ENCODE results near the gene DCDC2.
"Not testable (repeated sequence)": the region's sequence is repeated elsewhere in the genome, so short reads cannot be mapped to it uniquely, and the experiment has no call there.

The DCDC2 gene

DNA sequence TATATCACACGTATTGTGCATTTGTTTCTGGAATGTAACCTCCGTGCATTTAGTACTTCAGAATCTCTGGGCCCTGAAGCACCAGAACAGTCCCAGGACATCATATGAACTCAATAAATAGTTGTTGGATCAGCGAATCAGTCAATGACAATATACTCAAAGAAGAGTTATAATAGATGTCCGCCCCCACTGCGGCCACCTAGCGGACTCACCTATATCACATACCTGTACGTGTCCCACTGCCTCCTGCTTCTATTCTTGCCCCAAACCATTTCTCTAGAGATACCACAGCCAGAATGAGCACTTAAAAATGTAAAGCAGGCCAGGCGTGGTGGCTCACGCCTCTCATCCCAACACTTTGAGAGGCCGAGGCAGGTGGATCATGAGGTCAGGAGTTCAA lies 73.9 kb downstream of the DCDC2 start:
- DNase-seq = no peak
- intact Hi-C loops (cut with DNase I) = loop anchor here (10.0 kb wide), 1 partner anchor 111 kb away; no protein-coding TSS in a partner anchor

DNA sequence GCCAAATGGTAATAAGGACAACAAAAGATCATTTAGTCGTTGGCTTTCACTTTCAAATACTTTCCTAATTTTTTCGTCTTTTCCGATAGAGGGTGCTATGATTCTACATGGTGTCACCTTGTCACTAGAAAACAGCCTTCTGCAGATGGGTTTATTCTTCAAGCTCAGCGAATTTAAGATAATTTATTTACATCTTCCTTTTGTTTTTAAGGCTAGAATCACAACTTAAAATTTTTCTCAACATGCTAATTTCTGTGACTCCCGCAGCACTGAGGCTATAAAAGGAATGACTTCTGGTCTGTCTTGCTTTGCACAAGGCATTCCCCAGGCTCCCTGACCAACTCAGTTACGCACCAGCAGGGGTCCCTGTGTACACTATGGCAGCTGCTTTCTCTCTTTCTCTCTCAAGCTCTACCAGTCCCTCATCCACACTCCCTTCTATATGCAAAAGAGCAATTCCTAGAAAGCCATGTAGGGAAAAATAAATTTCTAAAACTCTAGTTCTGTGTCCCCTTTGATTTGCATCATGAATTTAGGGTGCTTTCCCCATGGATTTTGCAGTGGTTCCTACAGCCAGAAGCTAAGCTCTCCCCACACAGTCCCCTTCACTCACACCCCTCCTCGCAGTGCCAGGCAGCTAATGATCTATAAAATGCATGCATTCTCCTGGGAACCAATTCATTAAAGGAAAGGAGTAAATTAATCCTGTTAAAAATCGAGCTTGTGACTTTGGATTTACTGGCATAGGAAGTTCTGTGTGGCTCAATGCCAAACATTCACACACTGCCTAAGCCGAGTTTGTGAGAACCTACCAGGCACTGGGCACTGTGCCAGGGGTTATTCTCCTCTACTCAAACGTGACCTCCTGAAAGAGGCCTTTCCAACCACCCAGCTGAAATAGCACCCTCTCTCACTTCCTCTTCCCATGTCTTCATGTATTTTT lies 74.5 kb downstream of the DCDC2 start:
- intact Hi-C loops (cut with DNase I) = loop anchor here (10.0 kb wide), 1 partner anchor 111 kb away; no protein-coding TSS in a partner anchor
- peak; percentile 19 to 87 (median 62) for DNase-seq

DNA sequence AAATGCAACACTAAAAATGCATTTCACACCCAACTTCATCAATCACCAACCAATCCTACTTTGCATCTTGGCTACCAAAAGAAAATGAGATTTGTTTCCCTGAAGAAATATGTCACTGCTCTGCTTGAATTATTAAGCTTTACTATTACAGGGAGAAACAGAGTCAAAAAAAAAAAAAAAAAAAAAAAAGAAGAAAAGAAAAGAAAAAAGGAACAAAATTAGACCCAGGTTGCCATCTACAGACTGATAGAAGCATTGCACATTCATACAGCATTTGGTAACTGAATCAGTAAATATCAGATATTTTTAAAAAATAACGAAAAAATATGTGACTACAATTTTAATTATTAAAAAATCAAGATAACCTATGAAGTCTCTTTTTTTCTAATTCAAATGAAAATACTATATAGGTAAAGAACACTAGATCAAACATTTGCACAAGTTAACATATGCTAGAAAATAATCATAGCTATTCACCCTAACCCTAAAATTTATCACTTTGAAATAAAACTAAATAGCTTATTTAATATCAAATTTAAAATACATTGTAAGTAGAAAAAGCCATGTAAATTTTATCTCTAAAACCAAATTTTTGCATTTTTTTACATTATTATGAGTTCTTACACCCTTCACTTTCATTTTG lies 83.3 kb downstream of the DCDC2 start:
- DNase-seq = no peak
- intact Hi-C loops (cut with DNase I) = no loop called here

DNA sequence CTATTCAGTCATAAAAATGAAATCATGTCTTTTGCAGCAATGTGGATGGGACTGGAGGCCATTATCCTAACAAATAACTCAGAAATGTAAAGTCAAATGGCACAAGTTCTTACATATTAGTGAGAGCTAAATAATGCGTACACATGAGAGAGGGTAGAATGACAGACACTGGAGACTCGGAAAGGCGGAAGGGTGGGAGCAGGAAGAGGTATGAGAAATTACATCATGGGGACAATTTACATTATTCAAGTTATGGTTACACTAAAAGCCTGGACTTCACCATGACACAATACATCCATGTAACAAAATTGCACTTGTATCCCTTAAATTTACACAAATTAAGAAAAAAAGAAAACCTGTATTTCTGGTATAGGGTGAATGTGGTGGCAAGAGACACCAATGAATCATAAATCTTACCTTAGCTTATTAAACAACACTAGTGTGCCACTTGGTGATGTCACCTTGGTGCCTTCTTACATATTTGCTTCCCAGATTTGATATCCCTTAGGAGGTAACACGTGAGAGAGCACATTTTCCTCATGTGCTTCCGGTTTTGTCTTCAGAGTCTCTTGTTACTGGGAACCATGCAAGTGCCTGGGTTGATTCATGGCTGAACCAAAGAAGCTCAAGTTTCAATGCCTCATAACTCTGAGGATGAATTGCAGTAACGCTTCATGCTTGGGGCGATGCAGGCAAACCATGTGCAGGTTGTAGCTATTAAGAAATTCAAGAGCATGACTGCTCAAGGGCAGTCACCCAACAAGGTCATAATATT lies 84.6 kb downstream of the DCDC2 start:
- intact Hi-C loops (cut with DNase I) = no loop called here
- DNase-seq = no peak

DNA sequence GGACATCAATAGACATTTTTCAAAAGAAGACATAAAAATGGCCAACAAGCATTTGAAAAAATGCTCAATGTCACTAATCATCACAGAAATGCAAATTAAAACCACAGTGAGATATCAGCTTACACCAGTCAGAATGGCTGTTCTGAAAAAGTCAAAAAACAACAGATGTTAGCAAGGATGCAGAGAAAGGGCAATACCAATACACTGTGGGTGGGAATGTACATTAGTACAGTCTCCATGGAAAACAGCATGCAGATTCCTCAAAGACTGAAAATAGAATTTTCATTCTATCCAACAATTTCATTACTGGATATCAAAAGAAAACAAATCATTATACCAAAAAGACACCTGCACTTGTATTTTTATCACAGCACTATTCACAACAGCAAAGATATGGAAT lies 85.3 kb downstream of the DCDC2 start:
- intact Hi-C loops (cut with DNase I) = no loop called here
- no peak for DNase-seq

DNA sequence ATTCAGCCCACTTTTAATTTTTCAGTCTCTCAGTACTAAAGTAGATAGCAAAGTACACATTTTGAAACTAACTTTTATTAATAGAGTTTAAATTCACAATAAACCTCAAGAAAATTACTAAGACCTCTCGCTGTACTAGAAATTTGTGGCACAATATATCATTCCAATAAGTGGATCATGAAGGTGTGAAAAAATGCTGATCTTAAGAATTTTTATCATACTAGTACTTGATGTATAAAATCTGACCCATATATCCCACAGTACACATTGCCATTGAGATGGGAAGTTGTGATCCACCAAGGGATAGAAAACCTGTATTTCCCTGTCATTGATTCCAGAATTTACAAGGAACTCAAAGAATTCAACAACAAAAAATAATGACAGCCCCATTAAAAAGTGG lies 85.7 kb downstream of the DCDC2 start:
- intact Hi-C loops (cut with DNase I) = no loop called here
- no peak for DNase-seq

DNA sequence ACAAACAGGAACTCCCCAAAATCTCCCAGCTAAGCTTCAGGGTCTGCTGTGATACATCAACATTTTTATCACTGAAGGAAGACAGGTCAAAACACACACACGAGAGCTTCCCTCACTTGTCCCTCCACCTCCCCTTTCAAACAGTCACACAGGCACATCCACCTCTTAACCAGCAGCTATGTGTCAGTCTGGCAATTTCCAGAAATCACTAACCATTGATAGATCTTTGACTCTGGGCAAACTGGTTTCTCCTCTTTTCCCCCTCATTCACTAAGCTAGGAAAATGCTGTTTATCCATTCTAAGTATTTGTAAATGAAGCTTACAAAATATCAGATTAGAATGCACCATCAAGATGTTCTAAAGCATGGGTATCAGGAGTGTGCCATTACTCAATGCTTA lies 87.8 kb downstream of the DCDC2 start:
- DNase-seq = no peak
- intact Hi-C loops (cut with DNase I) = no loop called here

DNA sequence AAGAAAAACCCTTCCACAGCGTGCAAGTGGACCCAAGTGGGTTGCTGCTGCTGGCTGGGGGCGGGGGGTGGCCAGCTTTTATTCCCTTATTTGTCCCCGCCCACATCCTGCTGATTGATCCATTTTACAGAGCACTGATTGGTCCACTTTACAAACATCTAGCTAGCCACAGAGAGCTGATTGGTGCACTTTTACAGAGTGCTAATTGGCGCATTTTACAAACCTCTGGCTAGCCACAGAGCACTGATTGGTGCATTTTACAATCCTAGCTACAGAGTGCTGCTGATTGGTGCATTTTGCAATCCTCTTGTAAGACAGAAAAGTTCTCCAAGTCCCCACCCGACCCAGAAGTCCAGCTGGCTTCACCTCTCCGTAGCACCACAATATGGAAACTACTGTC lies 99.6 kb downstream of the DCDC2 start:
- DNase-seq; intact Hi-C loops (cut with DNase I): not testable (repeated sequence)

DNA sequence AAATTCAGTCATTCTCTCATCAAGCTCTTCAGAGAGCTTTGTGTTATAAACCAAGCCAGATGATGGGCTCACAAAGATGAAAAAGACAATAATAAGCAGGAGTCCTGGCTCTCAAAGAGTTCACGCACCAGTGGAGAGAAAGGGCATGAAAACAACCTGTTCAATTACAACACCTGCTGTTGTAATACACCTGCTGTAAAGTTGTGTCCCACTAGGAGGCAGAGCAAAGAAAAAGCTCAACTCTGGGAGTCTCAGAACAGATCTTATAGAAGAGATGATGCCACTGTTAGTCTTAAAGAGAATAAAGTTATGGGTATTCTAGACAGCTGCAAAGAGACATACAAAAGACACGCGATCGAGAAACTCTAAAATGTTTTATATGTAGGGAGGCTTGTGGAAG lies 100.6 kb downstream of the DCDC2 start:
- no peak for DNase-seq
- intact Hi-C loops (cut with DNase I) = no loop called here

DNA sequence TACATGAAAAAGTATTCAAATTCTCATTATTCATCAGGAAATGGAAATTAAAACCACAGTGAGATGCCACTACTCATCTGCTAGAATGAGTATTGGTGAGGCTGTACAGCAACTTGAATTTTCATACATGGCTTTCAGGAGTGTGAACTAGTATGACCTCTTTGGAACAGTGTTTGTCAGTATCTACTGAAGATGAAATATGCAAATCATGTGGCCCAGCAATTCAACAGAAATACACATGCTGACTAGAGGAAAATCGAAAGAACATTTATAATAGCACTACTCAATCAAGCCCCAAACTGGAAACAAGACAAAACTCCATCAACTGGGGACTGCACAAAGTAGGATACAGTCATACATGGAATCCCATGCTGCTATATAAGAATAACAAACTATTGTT lies 102.2 kb downstream of the DCDC2 start:
- intact Hi-C loops (cut with DNase I) = no loop called here
- no peak for DNase-seq

DNA sequence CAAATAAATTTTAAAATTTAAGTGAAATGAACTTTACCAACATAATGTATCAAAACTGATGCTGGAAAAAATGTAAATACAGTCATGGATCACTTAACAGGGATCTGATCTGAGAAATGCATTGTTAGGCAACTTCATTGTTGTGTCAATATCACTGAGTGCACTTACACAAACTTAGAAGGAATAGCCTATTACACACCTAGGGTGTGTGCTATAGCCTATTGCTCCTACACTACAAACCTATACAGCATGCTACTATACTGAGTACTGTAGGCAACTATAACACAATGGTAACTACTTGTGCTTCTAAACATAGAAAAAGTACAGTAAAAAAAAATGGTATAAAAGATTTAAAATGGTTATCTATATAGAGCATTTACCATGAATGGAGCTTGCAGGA lies 104.5 kb downstream of the DCDC2 start:
- intact Hi-C loops (cut with DNase I) = no loop called here
- DNase-seq = no peak

DNA sequence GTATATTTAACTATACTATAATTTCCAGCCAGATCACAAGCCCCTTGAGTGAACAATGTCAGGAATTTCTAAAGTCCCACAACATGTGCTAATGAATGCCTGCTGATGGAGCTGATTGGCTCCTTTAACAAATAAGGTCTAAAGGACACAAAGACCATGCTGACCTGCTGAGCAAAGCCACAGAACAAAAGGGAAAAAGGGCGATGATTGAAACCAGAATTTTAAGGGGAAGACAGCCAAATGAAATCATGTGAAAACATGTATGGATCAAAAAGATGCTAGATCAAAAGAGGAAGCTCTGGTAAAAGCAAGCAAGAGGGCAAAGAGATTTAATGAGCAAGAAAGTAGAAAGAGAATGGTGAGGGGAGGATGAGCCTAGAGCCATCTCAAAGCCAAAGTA lies 105.6 kb downstream of the DCDC2 start:
- DNase-seq = no peak
- intact Hi-C loops (cut with DNase I) = no loop called here

DNA sequence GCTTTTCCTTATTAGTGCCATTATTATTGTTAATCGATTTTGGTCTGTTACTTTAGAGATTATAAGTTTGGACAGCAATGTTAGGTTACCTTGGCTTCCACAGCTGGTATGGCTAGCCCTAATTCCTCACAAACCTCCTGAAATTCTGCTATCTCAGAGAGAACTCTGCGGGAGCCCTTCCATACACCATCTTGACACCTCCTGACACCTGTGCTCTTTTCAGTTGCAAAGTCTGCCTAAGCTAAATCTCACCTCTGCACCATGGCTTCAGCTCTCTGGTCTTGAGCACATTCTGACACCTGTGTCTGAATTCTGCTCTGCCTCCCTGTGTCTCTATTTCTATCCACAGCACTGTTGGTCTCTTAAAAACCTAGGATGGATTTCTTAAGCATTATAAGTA lies 106.5 kb downstream of the DCDC2 start:
- DNase-seq = no peak
- intact Hi-C loops (cut with DNase I) = no loop called here

DNA sequence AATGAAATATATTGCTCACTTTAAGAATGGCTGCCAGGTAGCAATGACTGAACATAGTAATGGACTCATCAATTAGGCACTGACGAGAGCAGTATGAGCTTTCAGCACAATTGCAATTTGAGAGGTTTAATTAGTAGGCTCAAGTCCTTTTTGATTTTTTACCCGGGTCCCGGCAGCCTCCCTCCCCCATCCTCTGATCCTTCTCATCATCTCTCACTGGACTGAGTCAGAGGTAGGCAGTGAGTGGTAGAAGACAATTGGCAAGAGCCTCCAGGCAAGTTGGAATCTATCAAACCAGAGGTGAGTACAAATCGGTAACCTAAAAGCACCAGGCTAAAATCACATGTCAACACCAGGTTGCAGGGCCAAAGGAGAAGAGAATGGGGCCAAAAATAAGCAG lies 107.9 kb downstream of the DCDC2 start:
- no peak for DNase-seq
- intact Hi-C loops (cut with DNase I) = no loop called here

DNA sequence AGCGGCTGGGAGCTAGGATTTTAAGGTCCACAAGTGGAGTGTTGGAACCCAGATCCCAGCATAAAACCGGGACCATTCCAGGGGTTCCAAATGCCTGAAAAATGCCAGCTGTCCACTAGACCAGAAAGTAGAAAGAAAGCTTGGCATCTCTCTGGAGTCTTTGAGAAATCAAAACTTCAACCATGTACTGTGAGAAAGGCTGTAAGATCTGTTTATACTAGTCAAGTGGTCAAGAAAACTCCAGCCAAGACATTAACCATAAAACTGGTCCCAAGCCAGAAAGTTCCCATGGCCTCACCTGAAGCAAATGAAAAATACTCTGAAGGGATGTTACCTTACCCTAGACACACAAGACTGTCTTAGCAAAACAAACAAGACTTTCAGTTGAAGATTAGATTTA lies 112.6 kb downstream of the DCDC2 start:
- intact Hi-C loops (cut with DNase I) = no loop called here
- DNase-seq = no peak

DNA sequence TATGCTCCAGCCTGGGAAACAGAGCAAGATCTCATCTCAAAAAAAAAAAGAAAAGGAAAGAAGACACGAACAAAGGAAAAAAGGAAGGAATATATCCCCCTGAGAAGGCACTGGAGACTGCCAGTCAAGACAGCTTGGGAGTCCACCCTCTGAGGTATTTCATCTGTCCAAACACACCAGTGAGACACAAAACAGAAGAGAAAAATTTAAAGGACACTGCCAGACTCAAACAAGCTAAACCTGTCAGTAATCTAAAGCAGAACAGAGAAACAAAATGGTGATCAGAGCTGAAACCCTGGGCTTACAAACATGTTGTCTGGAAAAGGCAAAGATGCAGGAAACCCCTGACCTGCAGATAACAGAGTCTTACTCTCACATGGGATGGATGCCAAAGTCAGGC lies 114.9 kb downstream of the DCDC2 start:
- intact Hi-C loops (cut with DNase I) = no loop called here
- DNase-seq = no peak

DNA sequence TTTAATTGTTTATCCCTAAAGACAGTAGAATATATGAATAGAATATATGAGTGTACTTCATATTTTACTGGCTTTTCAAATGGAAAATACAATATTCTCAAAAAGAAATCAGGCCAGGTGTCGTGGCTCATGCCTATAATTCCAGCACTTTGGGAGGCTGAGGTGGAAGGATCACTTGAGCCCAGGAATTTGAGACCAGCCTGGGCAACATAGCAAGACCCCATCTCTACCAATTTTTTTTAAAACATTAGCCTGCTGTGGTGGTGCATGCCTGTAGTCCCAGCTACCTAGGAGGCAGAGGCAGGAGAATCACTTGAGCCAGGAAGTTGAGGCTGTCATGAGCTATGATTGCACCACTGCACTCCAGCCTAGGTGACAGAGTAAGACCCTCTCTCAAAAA lies 116.1 kb downstream of the DCDC2 start:
- DNase-seq; intact Hi-C loops (cut with DNase I): not testable (repeated sequence)

DNA sequence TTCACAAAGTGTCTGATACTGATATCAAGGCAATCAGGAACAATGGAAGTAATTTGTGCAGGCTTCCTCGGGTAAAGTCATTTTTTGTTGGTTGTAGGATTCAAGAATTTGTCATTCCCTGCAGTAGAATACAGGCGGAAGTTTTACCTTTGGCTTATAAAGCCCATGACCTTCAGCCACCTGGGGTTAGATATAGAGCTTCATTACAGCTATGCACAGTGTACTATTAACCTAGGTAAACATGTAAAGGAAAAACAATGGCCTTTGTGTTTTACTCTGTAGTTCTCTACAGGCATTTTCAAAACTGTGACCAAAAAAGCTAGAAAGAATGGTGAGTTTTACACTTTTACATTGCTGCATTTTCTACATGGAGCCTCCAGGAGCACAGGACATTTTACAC lies 116.9 kb downstream of the DCDC2 start:
- intact Hi-C loops (cut with DNase I) = no loop called here
- DNase-seq = no peak

DNA sequence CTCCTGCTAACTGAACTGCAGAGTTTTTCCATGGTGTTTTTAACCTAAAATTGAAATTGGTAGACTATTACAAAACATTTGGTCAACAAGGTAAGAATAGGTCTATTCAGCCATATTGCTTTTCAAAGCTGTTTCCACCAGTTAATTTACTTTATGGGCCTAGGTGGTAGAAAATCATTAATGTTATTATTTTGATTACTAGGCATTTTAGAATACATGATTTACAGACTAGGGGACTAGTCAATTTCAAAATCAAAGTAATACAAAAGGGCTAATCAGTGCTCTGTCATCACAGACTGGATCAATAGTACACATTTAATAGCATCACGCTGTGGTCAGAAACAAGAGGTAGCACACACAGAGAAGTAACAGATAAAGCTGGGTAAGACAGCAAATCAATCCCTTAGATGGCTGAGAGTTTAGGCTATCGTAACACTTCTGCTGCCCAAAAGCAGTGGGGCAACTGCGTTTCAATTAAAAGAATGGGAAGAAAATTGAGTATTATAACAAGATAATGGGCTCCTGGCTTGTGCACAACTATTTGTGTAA lies 117.4 kb downstream of the DCDC2 start:
- intact Hi-C loops (cut with DNase I) = no loop called here
- DNase-seq = no peak

DNA sequence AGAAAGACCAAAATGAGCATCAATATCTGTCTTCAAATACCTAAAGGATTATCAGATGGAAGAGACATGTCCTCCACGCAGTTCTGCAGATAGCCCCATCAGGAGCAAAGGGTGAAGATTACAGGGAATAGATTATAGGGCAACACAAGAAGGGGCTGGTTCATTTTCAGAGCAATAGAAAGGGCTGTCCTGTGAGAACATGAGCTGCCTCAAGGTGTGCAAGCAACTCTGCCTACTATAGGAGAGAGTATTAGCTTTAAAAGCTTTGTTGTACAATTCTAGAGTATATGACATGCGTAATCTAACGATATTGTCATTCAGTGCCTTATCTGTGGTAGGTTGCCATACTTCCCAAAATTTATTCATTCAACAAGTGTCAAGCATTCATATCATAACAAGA lies 119.2 kb downstream of the DCDC2 start:
- intact Hi-C loops (cut with DNase I) = no loop called here

More for the DNA sequence above, 119.2 kb downstream of the DCDC2 start:
- DNase-seq = no peak

Measured in head of caudate nucleus (tissue), 42 donors.